D721Med (cell line): Measurements from ENCODE around the gene ARMS2.

Source experiments
- DNase-seq: peaks from one replicate; pipeline ENCODE4 v3.0.0; 2011; ENCODE audit warnings: low spot score; ENCODE audit not compliant: insufficient read length
- FAIRE-seq: peaks from 2 replicates; lab custom pipeline; 2011; peaks lifted over from hg19 to GRCh38; lab: Jason Lieb, UNC
- CTCF ChIP-seq: IDR thresholded peaks from 2 replicates; pipeline ENCODE4 v1.5.1; 2012; ENCODE audit warnings: mild to moderate bottlenecking, control low read depth; ENCODE audit not compliant: insufficient read depth; ENCODE audit errors: missing control alignments

Gene ARMS2

GRCh38 chr10:122505011-122505410, 50.6 kb downstream of the ARMS2 start:
- FAIRE-seq: no peak
- TF ChIP-seq CTCF: no peak

GRCh38 chr10:122505885-122506645, 51.6 kb downstream of the ARMS2 start:
- no peak for FAIRE-seq
- TF ChIP-seq CTCF: no peak

More at GRCh38 chr10:122505011-122505410, 50.6 kb downstream of the ARMS2 start:
- no peak for DNase-seq

More at GRCh38 chr10:122505885-122506645, 51.6 kb downstream of the ARMS2 start:
- DNase-seq: no peak
